Measurements from ENCODE around the gene CALR3. TPM values are rescaled to one million over a fixed set of nuclear protein-coding genes. Genes with fewer than 3 reads are reported as not detected.

The CALR3 gene
- total RNA-seq, 6 experiments from 2014 or later = not detected

DNA sequence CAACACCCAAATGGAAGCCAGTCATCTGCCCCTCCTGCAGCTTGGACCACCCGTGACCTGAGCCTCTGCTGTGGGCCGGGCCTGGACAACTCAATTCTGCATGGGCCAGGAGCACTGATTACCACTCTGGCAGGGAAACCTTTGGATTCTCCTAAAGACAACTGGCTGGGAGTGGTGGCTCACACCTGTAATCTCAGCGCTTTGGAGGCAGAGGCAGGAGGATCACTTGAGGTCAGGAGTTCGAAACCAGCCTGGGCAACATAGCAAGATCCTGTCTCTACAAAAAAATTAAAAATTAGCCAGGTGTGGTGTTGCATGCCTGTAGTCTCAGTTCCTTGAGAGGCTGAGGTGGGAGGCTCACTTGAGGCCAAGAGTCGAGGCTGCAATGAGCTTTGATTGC is 30.7 kb downstream of the CALR3 start:
- Mint-ChIP-seq H3K36me3 (ENCODE audit: low read depth) (no peaks in the 10 kb centered on the region), H3K4me3 (no peak overlapping the region), H3K27ac (no peak overlapping the region), H3K27me3 (ENCODE audit: insufficient read depth) (peaks cover 2% of the 10 kb centered on the region; the same call in 1 of the 2 replicates), H3K9me3 (no peaks in the 10 kb centered on the region), H3K4me1 (ENCODE audit: low read depth) (peaks cover 41% of the 10 kb centered on the region)
- TF ChIP-seq, protein P1, sequence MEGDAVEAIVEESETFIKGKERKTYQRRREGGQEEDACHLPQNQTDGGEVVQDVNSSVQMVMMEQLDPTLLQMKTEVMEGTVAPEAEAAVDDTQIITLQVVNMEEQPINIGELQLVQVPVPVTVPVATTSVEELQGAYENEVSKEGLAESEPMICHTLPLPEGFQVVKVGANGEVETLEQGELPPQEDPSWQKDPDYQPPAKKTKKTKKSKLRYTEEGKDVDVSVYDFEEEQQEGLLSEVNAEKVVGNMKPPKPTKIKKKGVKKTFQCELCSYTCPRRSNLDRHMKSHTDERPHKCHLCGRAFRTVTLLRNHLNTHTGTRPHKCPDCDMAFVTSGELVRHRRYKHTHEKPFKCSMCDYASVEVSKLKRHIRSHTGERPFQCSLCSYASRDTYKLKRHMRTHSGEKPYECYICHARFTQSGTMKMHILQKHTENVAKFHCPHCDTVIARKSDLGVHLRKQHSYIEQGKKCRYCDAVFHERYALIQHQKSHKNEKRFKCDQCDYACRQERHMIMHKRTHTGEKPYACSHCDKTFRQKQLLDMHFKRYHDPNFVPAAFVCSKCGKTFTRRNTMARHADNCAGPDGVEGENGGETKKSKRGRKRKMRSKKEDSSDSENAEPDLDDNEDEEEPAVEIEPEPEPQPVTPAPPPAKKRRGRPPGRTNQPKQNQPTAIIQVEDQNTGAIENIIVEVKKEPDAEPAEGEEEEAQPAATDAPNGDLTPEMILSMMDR (IDR thresholded peaks at IDR 0.05) = no peak
- DNase-seq = no peak

DNA sequence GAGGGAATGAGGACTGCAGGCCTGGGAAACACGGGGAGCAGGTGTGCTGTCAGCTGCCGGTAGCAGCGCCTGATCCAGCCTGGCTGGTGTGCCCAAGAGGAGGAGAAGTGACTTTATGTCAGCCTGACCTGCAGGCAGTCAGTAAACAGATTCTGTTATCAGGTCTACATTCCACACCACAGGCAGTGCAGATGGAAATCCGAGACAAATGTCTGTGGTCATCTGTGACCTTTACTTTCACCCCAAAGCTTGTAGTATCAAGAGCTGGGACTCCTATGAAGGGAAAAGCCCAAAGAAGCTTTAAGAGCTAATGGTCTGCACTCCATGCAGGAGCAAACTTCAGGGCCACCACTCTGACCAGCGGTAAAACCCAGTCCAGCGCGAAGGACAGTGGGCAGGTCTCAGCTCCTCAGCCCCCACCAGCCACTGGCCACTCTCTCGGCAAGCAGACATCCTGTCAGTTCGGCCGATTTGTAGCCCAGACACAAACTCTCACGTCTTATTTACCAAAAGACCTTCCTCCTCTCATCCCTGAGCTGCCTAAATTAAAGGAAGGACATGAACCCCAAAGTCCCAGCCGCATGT is 31.9 kb downstream of the CALR3 start:
- Mint-ChIP-seq H3K27ac (no peak overlapping the region), H3K4me3 (no peak overlapping the region; the same call in 1 of the 2 replicates), H3K27me3 (ENCODE audit: insufficient read depth) (peaks cover 2% of the 10 kb centered on the region; the same call in 1 of the 2 replicates), H3K4me1 (ENCODE audit: low read depth) (peaks cover 32% of the 10 kb centered on the region), H3K36me3 (ENCODE audit: low read depth) (no peaks in the 10 kb centered on the region), H3K9me3 (no peaks in the 10 kb centered on the region)
- TF ChIP-seq, protein P1 (IDR thresholded peaks at IDR 0.05) = no peak
- DNase-seq = peak; percentile 28

- Mint-ChIP-seq H3K4me1 (ENCODE audit: low read depth) (peaks cover 32% of the 10 kb centered on the region), H3K9me3 (no peaks in the 10 kb centered on the region), H3K27ac (no peak overlapping the region), H3K4me3 (no peak overlapping the region), H3K27me3 (ENCODE audit: insufficient read depth) (peaks cover 2% of the 10 kb centered on the region; the same call in 1 of the 2 replicates), H3K36me3 (ENCODE audit: low read depth) (no peaks in the 10 kb centered on the region)
- no peak for DNase-seq
- TF ChIP-seq, protein P1 (IDR thresholded peaks at IDR 0.05) = no peak
Measured at GRCh38 chr19:16463341-16463990, 32.5 kb downstream of the CALR3 start.

DNA sequence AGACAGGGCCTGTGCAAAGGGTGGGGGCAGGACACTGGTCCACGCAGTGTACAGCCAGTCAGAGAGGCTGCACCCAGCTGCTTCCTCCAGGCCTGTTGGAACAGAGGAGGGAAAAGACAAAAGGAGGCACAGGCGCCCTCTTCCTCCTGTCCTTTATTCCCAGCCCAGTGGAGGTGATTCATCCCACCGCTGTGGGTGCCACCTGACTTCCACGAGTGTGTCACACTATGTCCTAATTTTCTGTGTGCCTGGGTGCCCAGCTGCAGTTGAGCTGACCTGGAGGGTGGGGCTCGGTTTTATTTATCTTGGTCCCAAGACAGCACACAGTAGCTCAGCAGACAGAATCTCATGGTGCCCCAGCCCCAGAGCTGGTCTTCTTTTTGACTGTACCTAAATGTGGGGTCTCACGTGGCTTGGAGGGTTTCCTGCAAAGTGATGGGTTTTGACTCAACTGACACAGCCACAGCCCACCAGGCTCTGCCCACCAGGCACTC is 33.2 kb downstream of the CALR3 start:
- no peaks in the 10 kb centered on the region for H3K9me3 Mint-ChIP-seq
- H3K27me3 Mint-ChIP-seq (ENCODE audit: insufficient read depth) = peaks cover 2% of the 10 kb centered on the region; the same call in 1 of the 2 replicates
- no peak overlapping the region for H3K4me3 Mint-ChIP-seq
- no peaks in the 10 kb centered on the region for H3K36me3 Mint-ChIP-seq (ENCODE audit: low read depth)
- TF ChIP-seq, protein P1 (IDR thresholded peaks at IDR 0.05) = no peak
- peaks cover 39% of the 10 kb centered on the region for H3K4me1 Mint-ChIP-seq (ENCODE audit: low read depth)
- no peak overlapping the region for H3K27ac Mint-ChIP-seq
- DNase-seq = peak; percentile 10

- H3K27ac Mint-ChIP-seq = no peak overlapping the region
- no peak for DNase-seq
- H3K27me3 Mint-ChIP-seq (ENCODE audit: insufficient read depth) = no peaks in the 10 kb centered on the region; the same call in 1 of the 2 replicates
- no peaks in the 10 kb centered on the region for H3K9me3 Mint-ChIP-seq
- no peak overlapping the region for H3K4me3 Mint-ChIP-seq
- TF ChIP-seq, protein P1 (IDR thresholded peaks at IDR 0.05) = no peak
- peaks cover 50% of the 10 kb centered on the region for H3K4me1 Mint-ChIP-seq (ENCODE audit: low read depth)
- no peaks in the 10 kb centered on the region for H3K36me3 Mint-ChIP-seq (ENCODE audit: low read depth)
Measured at GRCh38 chr19:16461630-16462051, 34.3 kb downstream of the CALR3 start.

All from HFFc6 (cell line).